Measurements from ENCODE around the gene MMP24OS. TPM values are rescaled to one million over a fixed set of nuclear protein-coding genes. Genes with fewer than 3 reads are reported as not detected.

The MMP24OS gene
- total and polyA plus RNA-seq, 10 of the 15 experiments (the other 5 are each of a cell fraction or from before 2014, with no cell fraction given): 2.0 to 30.9 (median 10.9) TPM

DNA sequence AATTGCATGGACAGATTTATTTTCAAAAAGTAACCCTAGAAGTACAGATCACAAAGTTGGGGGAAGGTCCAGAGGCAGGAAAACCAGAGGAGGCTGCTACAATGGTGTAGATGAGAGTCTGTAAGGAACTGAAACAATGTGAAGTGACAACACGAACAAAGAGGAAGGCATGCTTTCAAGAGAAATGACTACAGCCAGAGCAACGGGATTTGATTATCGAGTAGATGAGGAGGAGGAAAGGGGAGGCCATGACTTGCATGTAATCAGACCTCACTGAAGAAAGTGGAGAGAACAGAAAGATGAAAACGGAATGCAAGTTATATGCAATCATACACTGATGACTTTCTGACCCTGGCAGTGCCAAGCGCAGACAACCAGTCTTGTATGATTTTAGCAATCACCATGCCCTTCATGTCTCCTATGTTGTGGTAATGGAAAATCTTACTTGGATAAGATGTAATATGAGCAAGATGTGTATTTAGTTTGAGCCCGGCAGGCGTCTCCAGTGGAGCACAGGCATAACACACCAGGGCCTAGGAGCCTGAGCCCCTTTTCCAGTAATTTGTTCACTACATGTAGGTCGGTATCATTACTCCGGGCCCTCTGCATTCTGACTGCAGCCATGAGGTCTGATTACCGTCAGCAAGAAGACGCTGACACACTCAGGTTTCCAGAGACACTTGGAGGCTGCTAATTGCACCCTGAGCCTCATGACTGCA lies 48.3 kb upstream of the MMP24OS start (continued):
- TF ChIP-seq RFX5 (IDR thresholded peaks at IDR 0.05; ENCODE audit: low read depth, low read length): no peak
- TF ChIP-seq MEF2A (IDR thresholded peaks at IDR 0.05; ENCODE audit: insufficient read depth, low read depth, low read length): no peak

DNA sequence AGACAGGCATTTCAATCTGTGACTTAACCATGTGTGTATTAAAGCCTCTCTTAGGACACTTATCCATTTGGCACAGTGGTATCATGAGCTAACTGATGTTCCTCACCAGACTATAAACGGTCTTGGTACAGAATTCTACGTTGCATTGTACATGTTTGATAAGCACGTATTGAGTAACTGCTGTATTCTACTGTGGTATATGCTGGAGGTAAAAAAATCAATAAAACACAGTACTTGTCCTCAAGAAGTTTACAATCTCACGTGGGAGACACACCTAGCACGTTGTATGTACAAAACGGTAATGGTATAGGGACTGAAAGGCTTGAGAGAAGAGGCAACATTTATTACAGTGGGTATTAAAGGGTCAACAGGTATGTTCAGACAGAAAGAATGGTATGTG lies 47.5 kb upstream of the MMP24OS start:
- RAD21 ChIA-PET (ENCODE audit: unreplicated experiment): no interaction called here
- in situ Hi-C loops (cut with MboI) (no loop called here), intact Hi-C loops (cut with micrococcal nuclease; ENCODE audit: unreplicated experiment) (no loop called here)
- POLR2A ChIA-PET: no interaction called here
- no TSS peak for BruUV-seq (replicated peaks)
- Histone ChIP-seq H3K4me2 (ENCODE audit: control insufficient read depth, insufficient read depth) (no peak overlapping the region), H3K27me3 (replicated peaks in 1 of 2; ENCODE audit: control insufficient read depth in 2 of 2, insufficient read depth in 2 of 2, low read length in 1 of 2) (no peaks in the 10 kb centered on the region), H3K79me2 (ENCODE audit: control insufficient read depth, insufficient read depth, low read length) (no peaks in the 10 kb centered on the region), H3K4me3 (no peak overlapping the region), H3K9me3 (replicated peaks; ENCODE audit: control insufficient read depth, insufficient read depth, low read length) (no peaks in the 10 kb centered on the region), H2AFZ (ENCODE audit: control insufficient read depth, low read depth, low read length) (no peak overlapping the region), H3K4me1 (ENCODE audit: control insufficient read depth, insufficient read depth, low read length) (no peaks in the 10 kb centered on the region), H3K9ac (ENCODE audit: control insufficient read depth, insufficient read depth, low read length) (no peak overlapping the region), H3K36me3 (ENCODE audit: control insufficient read depth in 2 of 2, insufficient read depth in 2 of 2, low read length in 1 of 2) (peaks cover 0 to 7% of the 10 kb centered on the region in 2 experiments; a peak in 1 of 4 replicates), H3K27ac (ENCODE audit: control insufficient read depth, insufficient read depth) (no peak overlapping the region), H4K20me1 (ENCODE audit: control insufficient read depth, insufficient read depth) (no peaks in the 10 kb centered on the region)
- no peak for DNase-seq (ENCODE audit: low read depth, low spot score)
- 95% methylated on average over 6 of the region's 6 CpGs for WGBS (ENCODE audit: insufficient coverage, insufficient replicate concordance, low lambda C conversion rate, missing lambda C conversion rate)
- SMC1A ChIA-PET (ENCODE audit: uncharacterized antibody, unreplicated experiment): no interaction called here
- no peak for TF ChIP-seq NRF1 (conservative IDR thresholded peaks at IDR 0.05; ENCODE audit: low read depth, low read length)
- no peak for TF ChIP-seq PAX5 (IDR thresholded peaks at IDR 0.05; ENCODE audit: borderline replicate concordance, low read depth, low read length)
- TF ChIP-seq HDAC6 (IDR thresholded peaks at IDR 0.05; ENCODE audit: unreplicated experiment): no peak
- no peak for TF ChIP-seq KDM1A (IDR thresholded peaks at IDR 0.05; ENCODE audit: borderline replicate concordance)
- TF ChIP-seq ATF7 (IDR thresholded peaks at IDR 0.05; ENCODE audit: low read depth): no peak
- no peak for TF ChIP-seq PML (IDR thresholded peaks at IDR 0.05; ENCODE audit: low read length)
- no peak for TF ChIP-seq ZNF384 (IDR thresholded peaks at IDR 0.05; ENCODE audit: borderline replicate concordance, low read depth, low read length)
- no peak for FAIRE-seq
- no peak for ATAC-seq
- CTCF ChIA-PET: interaction anchor here (1.0 kb wide), 1 partner anchor 21 kb away, joined by 4 read pairs; no protein-coding TSS in a partner anchor
